Measurements from ENCODE around the gene SMAD6. TPM values are rescaled to one million over a fixed set of nuclear protein-coding genes. Genes with fewer than 3 reads are reported as not detected.

The SMAD6 gene
- total RNA-seq: under 1 TPM; 0.07 to 0.38 (median 0.09) TPM
- 0.14 TPM for total RNA-seq (2013)

- peak within 1 kb of the TSS in 1 of 2 donors; percentile 71 for H3K27ac Mint-ChIP-seq
- no peaks in the 10 kb centered on the region for H3K9me3 ChIP-seq (ENCODE audit: control insufficient read depth, insufficient read depth, low read length)
These were observed at the start of gene SMAD6 for GRCh38 chr15:66702035-66702786. TSS of gene SMAD6 (plus strand) at chr15:66702236. CDS start at chr15:66703259, 1,023 bp downstream.

GRCh38 chr15:66652806-66653205 is 49.2 kb upstream of the SMAD6 start:
- peaks cover 16% of the 10 kb centered on the region for H3K4me1 ChIP-seq (ENCODE audit: control insufficient read depth, insufficient read depth, low read length)
- 80% methylated on average over 3 of the region's 3 CpGs for WGBS (ENCODE audit: insufficient coverage)
- DNase-seq (no peak), ATAC-seq (no peak)
- H3K4me3 ChIP-seq (ENCODE audit: low read length): no peak overlapping the region
- H3K4me1 Mint-ChIP-seq: peaks cover 0 to 8% of the 10 kb centered on the region in 2 donors
- no peak overlapping the region for H3K27ac Mint-ChIP-seq
- H3K9me3 ChIP-seq (ENCODE audit: control insufficient read depth, insufficient read depth, low read length): no peaks in the 10 kb centered on the region
- H3K27ac ChIP-seq (ENCODE audit: low read length): no peak overlapping the region
- intact Hi-C loops (cut with micrococcal nuclease): no loop called here
- TF ChIP-seq, protein P1, sequence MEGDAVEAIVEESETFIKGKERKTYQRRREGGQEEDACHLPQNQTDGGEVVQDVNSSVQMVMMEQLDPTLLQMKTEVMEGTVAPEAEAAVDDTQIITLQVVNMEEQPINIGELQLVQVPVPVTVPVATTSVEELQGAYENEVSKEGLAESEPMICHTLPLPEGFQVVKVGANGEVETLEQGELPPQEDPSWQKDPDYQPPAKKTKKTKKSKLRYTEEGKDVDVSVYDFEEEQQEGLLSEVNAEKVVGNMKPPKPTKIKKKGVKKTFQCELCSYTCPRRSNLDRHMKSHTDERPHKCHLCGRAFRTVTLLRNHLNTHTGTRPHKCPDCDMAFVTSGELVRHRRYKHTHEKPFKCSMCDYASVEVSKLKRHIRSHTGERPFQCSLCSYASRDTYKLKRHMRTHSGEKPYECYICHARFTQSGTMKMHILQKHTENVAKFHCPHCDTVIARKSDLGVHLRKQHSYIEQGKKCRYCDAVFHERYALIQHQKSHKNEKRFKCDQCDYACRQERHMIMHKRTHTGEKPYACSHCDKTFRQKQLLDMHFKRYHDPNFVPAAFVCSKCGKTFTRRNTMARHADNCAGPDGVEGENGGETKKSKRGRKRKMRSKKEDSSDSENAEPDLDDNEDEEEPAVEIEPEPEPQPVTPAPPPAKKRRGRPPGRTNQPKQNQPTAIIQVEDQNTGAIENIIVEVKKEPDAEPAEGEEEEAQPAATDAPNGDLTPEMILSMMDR (IDR thresholded peaks at IDR 0.05): no peak
- H3K9me3 Mint-ChIP-seq: no peaks in the 10 kb centered on the region
- no peaks in the 10 kb centered on the region for H3K27me3 Mint-ChIP-seq (ENCODE audit: low read depth in 2 of 2)
- no peaks in the 10 kb centered on the region for H3K36me3 Mint-ChIP-seq
- no peak overlapping the region for H3K4me3 Mint-ChIP-seq
- no peaks in the 10 kb centered on the region for H3K27me3 ChIP-seq (ENCODE audit: control insufficient read depth, insufficient read depth, low read length)
- no peaks in the 10 kb centered on the region for H3K36me3 ChIP-seq (ENCODE audit: control insufficient read depth, insufficient read depth, low read length)

More at GRCh38 chr15:66702035-66702786, at the start of gene SMAD6:
- Histone ChIP-seq H3K4me1 (ENCODE audit: control insufficient read depth, insufficient read depth, low read length) (peaks cover 23% of the 10 kb centered on the region), H3K27me3 (ENCODE audit: control insufficient read depth, insufficient read depth, low read length) (peaks cover 17% of the 10 kb centered on the region), H3K27ac (ENCODE audit: low read length) (no peak within 1 kb of the TSS), H3K4me3 (ENCODE audit: low read length) (peak within 1 kb of the TSS; percentile 56), H3K36me3 (ENCODE audit: control insufficient read depth, insufficient read depth, low read length) (no peaks in the 10 kb centered on the region)
- Mint-ChIP-seq H3K36me3 (no peaks in the 10 kb centered on the region), H3K27me3 (ENCODE audit: low read depth in 2 of 2) (peaks cover 18 to 21% of the 10 kb centered on the region in 2 donors), H3K9me3 (no peaks in the 10 kb centered on the region), H3K4me1 (peaks cover 6 to 29% of the 10 kb centered on the region in 2 donors), H3K4me3 (peak within 1 kb of the TSS; percentile 96)
- DNase-seq (peak; percentile 69 to 79), ATAC-seq (peak; percentile 49 to 67 (median 60))
- intact Hi-C loops (cut with micrococcal nuclease): no loop called here
- WGBS (ENCODE audit: insufficient coverage): under 1% methylated on average over 53 of the region's 55 CpGs
- TF ChIP-seq, protein P1 (IDR thresholded peaks at IDR 0.05): no peak

DNA sequence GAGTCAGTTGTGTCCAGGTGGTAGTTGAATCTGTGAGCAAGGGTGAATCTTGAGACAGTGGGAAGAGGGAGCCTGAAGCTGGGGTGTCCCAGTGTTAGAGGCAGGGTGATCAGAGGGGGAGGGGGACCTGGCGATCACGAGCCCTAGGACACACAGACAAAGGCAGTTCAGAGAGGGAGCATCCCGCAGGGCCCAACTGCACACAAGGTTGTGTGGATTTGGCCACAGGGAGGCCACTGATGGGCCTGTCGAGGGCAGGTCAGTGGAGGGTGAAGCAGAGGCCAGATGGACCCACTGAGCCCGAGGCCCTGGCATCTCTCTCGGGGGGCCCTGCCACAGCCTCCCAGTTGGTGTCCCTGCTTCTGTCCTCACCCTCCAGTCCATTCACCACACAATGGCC is 48.6 kb upstream of the SMAD6 start:
- Histone ChIP-seq H3K36me3 (ENCODE audit: control insufficient read depth, insufficient read depth, low read length) (no peaks in the 10 kb centered on the region), H3K4me1 (ENCODE audit: control insufficient read depth, insufficient read depth, low read length) (peaks cover 16% of the 10 kb centered on the region), H3K4me3 (ENCODE audit: low read length) (no peak overlapping the region), H3K27ac (ENCODE audit: low read length) (no peak overlapping the region), H3K9me3 (ENCODE audit: control insufficient read depth, insufficient read depth, low read length) (no peaks in the 10 kb centered on the region), H3K27me3 (ENCODE audit: control insufficient read depth, insufficient read depth, low read length) (no peaks in the 10 kb centered on the region)
- no peak overlapping the region for H3K27ac Mint-ChIP-seq
- H3K36me3 Mint-ChIP-seq: no peaks in the 10 kb centered on the region
- WGBS (ENCODE audit: insufficient coverage): 91% methylated on average over 6 of the region's 6 CpGs
- H3K4me1 Mint-ChIP-seq: peaks cover 0 to 8% of the 10 kb centered on the region in 2 donors
- H3K4me3 Mint-ChIP-seq: no peak overlapping the region
- intact Hi-C loops (cut with micrococcal nuclease): no loop called here
- H3K9me3 Mint-ChIP-seq: no peaks in the 10 kb centered on the region
- DNase-seq (no peak), ATAC-seq (no peak)
- H3K27me3 Mint-ChIP-seq (ENCODE audit: low read depth in 2 of 2): no peaks in the 10 kb centered on the region
- TF ChIP-seq, protein P1 (IDR thresholded peaks at IDR 0.05): no peak

All from natural killer cell (primary cell).